A549 (cell line): Measurements from ENCODE around the gene ZHX3. TPM values are rescaled to one million over a fixed set of nuclear protein-coding genes. Genes with fewer than 3 reads are reported as not detected.

ENCODE experiments used
- ATAC-seq, 2 experiments: fragments of 200-7000 bp in 1 of 2; fragments of >200 bp in 1 of 2; cut with Nextera tagmentation in 1 of 2; cut with Tn5 transposase in 1 of 2; 3 replicates each; pipeline versions ENCODE4 v1.8.0 to v1.9.1; 2018 to 2020; ENCODE audit warnings: mild to moderate bottlenecking in 1 of 2, moderate library complexity in 1 of 2
- CTCF ChIA-PET: fragments of 300-600 bp; sonication (Branson Sonifier 250); formaldehyde crosslinking; extraction: SDS; loops from one replicate; lab custom pipeline; 2021; ENCODE audit warnings: antibody characterized with exemption, inconsistent platforms; lab: Yijun Ruan, JAX
- POLR2A ChIA-PET: fragments of 350-600 bp; formaldehyde crosslinking; extraction: SDS; loops from one replicate; lab custom pipeline; 2021; ENCODE audit warnings: antibody characterized with exemption, inconsistent platforms; lab: Yijun Ruan, JAX
- DNase-seq, 2 experiments: peaks; one replicate each; pipeline versions ENCODE4 v3.0.0 to v3.0.0-alpha.2; 2011 to 2016; ENCODE audit warnings: low read depth in 1 of 2, low spot score in 1 of 2
- FAIRE-seq: peaks from 2 replicates; lab custom pipeline; 2011; peaks lifted over from hg19 to GRCh38; lab: Jason Lieb, UNC
- H3K27ac ChIP-seq, 2 experiments: fragments of >200 bp; sonication (Bioruptor Twin); formaldehyde crosslinking; 3 replicates each; pipeline ENCODE4 v1.5.1; 2016 to 2017
- H3K4me1 ChIP-seq: fragments of >200 bp; sonication (Bioruptor Twin); formaldehyde crosslinking; 3 replicates; pipeline ENCODE4 v1.6.1; 2016
- H3K4me2 ChIP-seq: fragments of >200 bp; sonication (Bioruptor Twin); formaldehyde crosslinking; 3 replicates; pipeline ENCODE4 v1.6.1; 2016
- H3K4me3 ChIP-seq: fragments of >200 bp; sonication (Bioruptor Twin); formaldehyde crosslinking; 3 replicates; pipeline ENCODE4 v1.5.1; 2016
- H3K9me3 ChIP-seq: fragments of >200 bp; sonication (Bioruptor Twin); formaldehyde crosslinking; 3 replicates; pipeline ENCODE4 v1.6.1; 2016
- CEBPB ChIP-seq, 2 experiments: fragments of >200 bp in 1 of 2; sonication (Bioruptor Twin) in 1 of 2; formaldehyde crosslinking in 1 of 2; IDR thresholded peaks; 2 replicates each; pipeline ENCODE4 v1.6.1; 2012 to 2016
- CHD2 ChIP-seq: fragments of 150-350 bp; IDR thresholded peaks from 2 replicates; pipeline ENCODE4 v1.6.1; 2014; ENCODE audit warnings: low read length; ENCODE audit not compliant: partially characterized antibody
- CTCF ChIP-seq: fragments of >200 bp; sonication (Bioruptor Twin); formaldehyde crosslinking; IDR thresholded peaks from 3 replicates; pipeline ENCODE4 v1.5.1; 2016
- EHMT2 ChIP-seq: fragments of 200-600 bp; sonication (generic); IDR thresholded peaks from 2 replicates; pipeline ENCODE4 v1.6.1; 2016; ENCODE audit warnings: antibody characterized with exemption, low read depth, mild to moderate bottlenecking, moderate library complexity
- EP300 ChIP-seq, 2 experiments: fragments of >200 bp; sonication (Bioruptor Twin); formaldehyde crosslinking; IDR thresholded peaks; 2 replicates in 1 of 2; 3 replicates in 1 of 2; pipeline ENCODE4 v1.6.1; 2016 to 2017
- FOSL2 ChIP-seq, 2 experiments: fragments of 450-650 bp in 1 of 2; fragments of >200 bp in 1 of 2; sonication (Bioruptor Twin) in 1 of 2; formaldehyde crosslinking; IDR thresholded peaks; 2 replicates each; pipeline versions ENCODE4 v1.5.0 to v1.6.1; 2016 to 2020; ENCODE audit warnings: mild to moderate bottlenecking in 1 of 2, moderate library complexity in 1 of 2
- HEYL ChIP-seq: fragments of 250-450 bp; sonication (Bioruptor Pico); IDR thresholded peaks from 2 replicates; pipeline ENCODE4 v1.8.0; 2021; ENCODE audit warnings: mild to moderate bottlenecking, moderate library complexity
- HOXA7 ChIP-seq: fragments of 250-450 bp; sonication (Bioruptor Pico); IDR thresholded peaks from 2 replicates; pipeline ENCODE4 v1.5.0; 2020; ENCODE audit warnings: mild to moderate bottlenecking, moderate library complexity
- HOXB13 ChIP-seq: fragments of 250-450 bp; sonication (Bioruptor Pico); IDR thresholded peaks from 2 replicates; pipeline ENCODE4 v1.5.0; 2020; ENCODE audit warnings: low read depth, mild to moderate bottlenecking, moderate library complexity
- MAFK ChIP-seq: fragments of 450-650 bp; IDR thresholded peaks from 2 replicates; pipeline ENCODE4 v1.6.1; 2014; ENCODE audit not compliant: partially characterized antibody
- MAZ ChIP-seq: fragments of 150-350 bp; IDR thresholded peaks from 2 replicates; pipeline ENCODE4 v1.6.1; 2014; ENCODE audit warnings: antibody characterized with exemption, low read depth, low read length, borderline replicate concordance
- MYC ChIP-seq: IDR thresholded peaks from 2 replicates; pipeline ENCODE4 v1.6.1; 2012; ENCODE audit warnings: mild to moderate bottlenecking, inconsistent platforms, low read length, improper control_type of control experiment, borderline replicate concordance
- NPAS2 ChIP-seq: fragments of 250-450 bp; sonication (Bioruptor Pico); IDR thresholded peaks from 2 replicates; pipeline ENCODE4 v1.8.0; 2022; ENCODE audit warnings: mild to moderate bottlenecking, moderate library complexity, borderline replicate concordance
- POLR2A ChIP-seq: IDR thresholded peaks from 2 replicates; pipeline ENCODE4 v1.6.1; 2012; ENCODE audit warnings: mild to moderate bottlenecking, low read length
- POLR2AphosphoS2 ChIP-seq: conservative IDR thresholded peaks from 2 replicates; pipeline ENCODE4 v1.6.1; 2012; ENCODE audit warnings: low read length, improper control_type of control experiment, inconsistent platforms
- RAD21 ChIP-seq, 2 experiments: fragments of >200 bp in 1 of 2; sonication (Bioruptor Twin) in 1 of 2; formaldehyde crosslinking in 1 of 2; IDR thresholded peaks in 1 of 2; conservative IDR thresholded peaks in 1 of 2; 2 replicates in 1 of 2; 3 replicates in 1 of 2; pipeline ENCODE4 v1.6.1; 2012 to 2018; ENCODE audit warnings: inconsistent platforms in 1 of 2
- RNF2 ChIP-seq: fragments of 200-600 bp; sonication (generic); IDR thresholded peaks from 2 replicates; pipeline ENCODE4 v1.6.1; 2016; ENCODE audit warnings: low read depth, mild to moderate bottlenecking, antibody characterized with exemption, moderate library complexity, borderline replicate concordance
- TFCP2L1 ChIP-seq: fragments of 250-450 bp; sonication (Bioruptor Pico); IDR thresholded peaks from 2 replicates; pipeline ENCODE4 v1.5.0; 2021; ENCODE audit warnings: mild to moderate bottlenecking
- TP53 ChIP-seq: fragments of 250-450 bp; sonication (Bioruptor Pico); IDR thresholded peaks from 2 replicates; pipeline ENCODE4 v1.5.0; 2021; ENCODE audit warnings: mild to moderate bottlenecking, moderate library complexity
- USF2 ChIP-seq: fragments of 450-650 bp; IDR thresholded peaks from 2 replicates; pipeline ENCODE4 v1.6.1; 2014; ENCODE audit warnings: antibody characterized with exemption
- ZSCAN20 ChIP-seq: fragments of 250-450 bp; sonication (Bioruptor Pico); IDR thresholded peaks from 2 replicates; pipeline ENCODE4 v1.8.0; 2022; ENCODE audit warnings: mild to moderate bottlenecking, moderate library complexity
- WGBS: methylation state at CpG from one replicate; pipeline ENCODE4 v1.1.6; 2017; ENCODE audit errors: missing lambda C conversion rate; 5-methylcytosine and 5-hydroxymethylcytosine counted together
- polyA plus RNA-seq, 4 experiments: library from polyadenylated mRNA; depleted of rRNA in 3 of 4; stranded (reverse); fragments of >200 nt; fragmentation: RNase III in 1 of 4; extraction: RNeasy Plus Mini Kit Qiagen cat#74134 plus additional on column Dnase treatment in 1 of 4; gene quantifications; 2 replicates in 3 of 4; 3 replicates in 1 of 4; pipeline ENCODE4 v1.2.3, GENCODE V29; 2011 to 2017
- TF ChIP-seq, protein P1 (sequence below): fragments of >200 bp; sonication (Bioruptor Twin); formaldehyde crosslinking; IDR thresholded peaks from 3 replicates; pipeline ENCODE4 v1.6.1; 2016
- TF ChIP-seq, protein P2 (sequence below): fragments of 200-600 bp; sonication (generic); IDR thresholded peaks from 2 replicates; pipeline ENCODE4 v1.6.1; 2016; ENCODE audit warnings: antibody characterized with exemption, mild to moderate bottlenecking, moderate library complexity

ZHX3 gene
- polyA plus RNA-seq, 2 of the 4 experiments (the other 2 are of a cell fraction): 3.6 to 4.1 TPM

DNA sequence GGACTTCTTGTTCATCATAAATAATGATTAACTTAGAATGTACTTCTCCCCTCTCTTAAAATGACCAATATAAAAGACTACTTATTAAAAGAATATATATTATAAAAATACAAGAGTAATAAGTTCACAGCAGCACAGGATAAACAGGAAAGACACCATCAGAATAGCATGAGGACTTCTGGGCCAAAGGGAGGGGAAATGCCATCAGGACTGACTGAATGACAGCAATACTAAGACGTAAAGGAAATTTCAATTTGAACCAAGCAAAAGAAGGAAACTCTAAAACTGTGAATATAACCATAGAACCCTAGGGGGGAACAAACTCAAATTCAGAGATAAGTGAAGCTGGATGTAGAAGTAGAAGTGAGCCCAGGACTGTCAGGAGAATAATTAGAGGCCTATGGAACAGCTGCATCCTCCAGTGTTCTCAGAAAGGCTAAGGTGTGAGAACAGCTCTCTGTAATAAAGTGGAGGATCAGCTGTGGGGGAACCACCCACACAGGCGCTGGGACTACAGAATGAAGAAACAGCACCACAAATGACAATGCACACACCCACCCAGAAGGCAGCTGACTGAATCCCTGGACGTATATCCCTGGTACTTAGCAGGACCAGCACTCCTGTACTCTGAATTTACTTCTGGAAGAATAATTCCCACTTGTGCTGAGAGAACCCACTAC is 37.8 kb downstream of the ZHX3 start:
- ATAC-seq: no peak
- POLR2A ChIA-PET: no interaction called here

DNA sequence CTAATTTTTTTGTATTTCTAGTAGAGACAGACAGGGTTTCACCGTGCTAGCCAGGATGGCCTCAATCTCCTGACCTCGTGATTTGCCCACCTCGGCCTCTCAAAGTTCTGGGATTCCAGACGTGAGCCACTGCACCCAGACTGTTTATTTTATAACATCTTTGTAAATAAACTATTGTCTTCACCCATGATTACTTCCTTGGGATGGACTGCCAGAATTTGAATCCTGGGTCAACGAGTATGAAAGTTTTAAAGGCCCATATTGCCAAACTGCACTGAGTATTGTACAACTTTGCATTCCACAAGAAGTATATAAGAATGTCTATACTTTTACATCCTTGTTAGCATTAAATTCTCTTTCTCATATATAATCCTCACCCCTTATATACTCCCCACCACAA is 38.6 kb downstream of the ZHX3 start:
- Histone ChIP-seq H3K4me3 (no peak overlapping the region), H3K4me1 (0 out of 3 replicates have a peak, but pooled peaks cover 7% of the 10 kb centered on the region), H3K9me3 (no peaks in the 10 kb centered on the region), H3K4me2 (no peak overlapping the region; the same call in 2 of the 3 replicates), H3K27ac (no peak overlapping the region)
- WGBS: 50% methylated on average over 5 of the region's 5 CpGs
- POLR2A ChIA-PET: no interaction called here
- no peak for FAIRE-seq
- no peak for ATAC-seq
- DNase-seq: no peak
- CTCF ChIA-PET: interaction anchor here (0.9 to 1.9 kb wide), 3 partner anchors 14 to 106 kb away, joined by 3 to 4 read pairs (median 3); no protein-coding TSS in a partner anchor
- TF ChIP-seq NPAS2: no peak
- no peak for TF ChIP-seq HOXA7 (CRISPR knock-in tag)
- TF ChIP-seq FOSL2 (IDR thresholded peaks at IDR 0.05): no peak
- no peak for TF ChIP-seq FOSL2 (CRISPR knock-in tag; IDR thresholded peaks at IDR 0.05)
- TF ChIP-seq MYC: no peak
- no peak for TF ChIP-seq MAFK
- TF ChIP-seq RNF2: no peak
- no peak for TF ChIP-seq EHMT2
- TF ChIP-seq HOXB13 (CRISPR knock-in tag): no peak
- TF ChIP-seq, protein P1, sequence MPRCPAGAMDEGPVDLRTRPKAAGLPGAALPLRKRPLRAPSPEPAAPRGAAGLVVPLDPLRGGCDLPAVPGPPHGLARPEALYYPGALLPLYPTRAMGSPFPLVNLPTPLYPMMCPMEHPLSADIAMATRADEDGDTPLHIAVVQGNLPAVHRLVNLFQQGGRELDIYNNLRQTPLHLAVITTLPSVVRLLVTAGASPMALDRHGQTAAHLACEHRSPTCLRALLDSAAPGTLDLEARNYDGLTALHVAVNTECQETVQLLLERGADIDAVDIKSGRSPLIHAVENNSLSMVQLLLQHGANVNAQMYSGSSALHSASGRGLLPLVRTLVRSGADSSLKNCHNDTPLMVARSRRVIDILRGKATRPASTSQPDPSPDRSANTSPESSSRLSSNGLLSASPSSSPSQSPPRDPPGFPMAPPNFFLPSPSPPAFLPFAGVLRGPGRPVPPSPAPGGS: no peak
- TF ChIP-seq TP53 (CRISPR knock-in tag): no peak
- TF ChIP-seq RAD21 (conservative IDR thresholded peaks at IDR 0.05 in 1 of 2, IDR thresholded peaks at IDR 0.05 in 1 of 2): no peak

More for the DNA sequence above, 37.8 kb downstream of the ZHX3 start:
- CTCF ChIA-PET: interaction anchor here (0.8 to 1.9 kb wide), 2 partner anchors 30 to 34 kb away, joined by 4 read pairs; no protein-coding TSS in a partner anchor
- H3K9me3 ChIP-seq: no peaks in the 10 kb centered on the region
- WGBS: 70% methylated on average over 3 of the region's 3 CpGs
- no peak overlapping the region for H3K4me3 ChIP-seq
- DNase-seq (no peak), FAIRE-seq (no peak)
- H3K4me1 ChIP-seq: 0 out of 3 replicates have a peak, but pooled peaks cover 7% of the 10 kb centered on the region
- no peak overlapping the region for H3K27ac ChIP-seq
- no peak overlapping the region; the same call in 2 of the 3 replicates for H3K4me2 ChIP-seq
- TF ChIP-seq, protein P1: no peak
- TF ChIP-seq ZSCAN20 (CRISPR knock-in tag) (no peak), CEBPB (IDR thresholded peaks at IDR 0.05) (no peak), EP300 (IDR thresholded peaks at IDR 0.05) (no peak), MAZ (no peak), MAFK (no peak), CTCF (no peak), POLR2A (no peak), TFCP2L1 (CRISPR knock-in tag) (no peak), HEYL (CRISPR knock-in tag) (no peak), TP53 (CRISPR knock-in tag) (no peak), CHD2 (no peak), USF2 (no peak), POLR2AphosphoS2 (no peak)
- TF ChIP-seq, protein P2, sequence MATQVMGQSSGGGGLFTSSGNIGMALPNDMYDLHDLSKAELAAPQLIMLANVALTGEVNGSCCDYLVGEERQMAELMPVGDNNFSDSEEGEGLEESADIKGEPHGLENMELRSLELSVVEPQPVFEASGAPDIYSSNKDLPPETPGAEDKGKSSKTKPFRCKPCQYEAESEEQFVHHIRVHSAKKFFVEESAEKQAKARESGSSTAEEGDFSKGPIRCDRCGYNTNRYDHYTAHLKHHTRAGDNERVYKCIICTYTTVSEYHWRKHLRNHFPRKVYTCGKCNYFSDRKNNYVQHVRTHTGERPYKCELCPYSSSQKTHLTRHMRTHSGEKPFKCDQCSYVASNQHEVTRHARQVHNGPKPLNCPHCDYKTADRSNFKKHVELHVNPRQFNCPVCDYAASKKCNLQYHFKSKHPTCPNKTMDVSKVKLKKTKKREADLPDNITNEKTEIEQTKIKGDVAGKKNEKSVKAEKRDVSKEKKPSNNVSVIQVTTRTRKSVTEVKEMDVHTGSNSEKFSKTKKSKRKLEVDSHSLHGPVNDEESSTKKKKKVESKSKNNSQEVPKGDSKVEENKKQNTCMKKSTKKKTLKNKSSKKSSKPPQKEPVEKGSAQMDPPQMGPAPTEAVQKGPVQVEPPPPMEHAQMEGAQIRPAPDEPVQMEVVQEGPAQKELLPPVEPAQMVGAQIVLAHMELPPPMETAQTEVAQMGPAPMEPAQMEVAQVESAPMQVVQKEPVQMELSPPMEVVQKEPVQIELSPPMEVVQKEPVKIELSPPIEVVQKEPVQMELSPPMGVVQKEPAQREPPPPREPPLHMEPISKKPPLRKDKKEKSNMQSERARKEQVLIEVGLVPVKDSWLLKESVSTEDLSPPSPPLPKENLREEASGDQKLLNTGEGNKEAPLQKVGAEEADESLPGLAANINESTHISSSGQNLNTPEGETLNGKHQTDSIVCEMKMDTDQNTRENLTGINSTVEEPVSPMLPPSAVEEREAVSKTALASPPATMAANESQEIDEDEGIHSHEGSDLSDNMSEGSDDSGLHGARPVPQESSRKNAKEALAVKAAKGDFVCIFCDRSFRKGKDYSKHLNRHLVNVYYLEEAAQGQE: no peak
